ENCODE data around the gene CTSH.
"Not testable (repeated sequence)": the region's sequence is repeated elsewhere in the genome, so short reads cannot be mapped to it uniquely, and the experiment has no call there.

Gene CTSH

DNA sequence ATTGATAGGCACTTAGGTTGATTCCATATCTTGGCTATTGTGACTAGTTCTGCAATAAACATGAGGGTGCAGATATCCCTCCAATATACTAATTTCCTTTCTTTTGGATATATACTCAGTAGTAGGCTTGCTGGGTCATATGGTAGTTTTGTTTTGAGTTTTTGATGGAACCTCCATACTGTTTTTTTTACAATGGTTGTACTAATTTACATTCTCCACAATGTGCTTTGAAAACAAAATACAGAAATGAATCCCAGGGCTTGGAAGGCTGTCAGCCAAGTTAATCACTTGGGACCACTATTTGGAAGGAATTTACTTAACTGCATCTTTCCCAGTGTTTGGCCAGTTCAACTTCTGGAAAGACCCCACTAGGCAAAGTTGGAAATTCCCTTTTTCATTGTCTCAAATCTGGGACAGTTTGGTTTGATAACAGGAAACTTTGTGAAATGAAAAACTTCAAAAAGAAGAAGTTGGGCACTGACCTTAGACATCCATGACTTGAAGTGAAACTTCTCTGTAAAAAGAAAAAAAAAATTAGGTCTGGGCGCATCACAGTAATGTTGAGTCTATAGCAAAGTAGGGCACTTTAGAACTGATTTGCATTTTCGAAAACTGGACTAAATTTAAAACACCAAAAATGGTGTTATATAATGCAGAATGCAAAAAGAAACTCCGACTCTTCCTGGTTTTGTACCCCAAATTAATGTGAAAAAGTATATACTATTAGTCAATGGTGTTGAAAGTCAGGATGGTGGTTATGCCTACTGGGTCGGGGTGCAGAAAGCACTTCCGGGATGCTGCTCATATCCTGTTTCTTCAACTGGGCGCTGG is 6.0 kb downstream of the CTSH start:
- no peak for DNase-seq

DNA sequence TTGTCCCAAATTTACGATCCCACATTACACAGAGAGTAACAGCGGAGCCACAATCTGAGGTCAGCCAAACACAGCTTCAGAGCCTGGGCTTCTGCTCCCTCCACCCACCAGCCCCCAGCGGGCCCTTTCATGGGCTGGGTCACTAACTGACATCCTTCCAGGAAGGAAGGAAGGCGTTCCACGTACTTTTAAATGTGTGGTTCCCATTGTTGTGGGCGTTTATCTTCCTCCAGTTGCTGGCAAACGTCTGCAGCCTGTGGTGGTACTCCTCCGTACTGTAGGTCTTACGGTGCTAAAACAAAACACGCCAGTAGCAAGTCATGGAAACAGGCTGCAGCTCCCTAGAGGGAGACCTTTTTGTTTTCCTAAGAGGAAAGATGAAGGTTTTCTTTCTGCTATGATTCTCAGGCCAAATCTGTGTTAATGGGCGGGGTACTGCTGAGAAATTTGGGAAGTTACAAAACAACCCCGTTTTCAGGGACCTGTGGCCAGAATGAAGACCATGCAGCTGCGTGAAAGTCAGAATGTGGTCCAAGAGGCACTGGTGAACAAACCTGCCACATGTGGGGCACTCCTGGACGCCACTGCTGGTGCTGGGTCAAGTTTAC is 7.6 kb downstream of the CTSH start:
- no peak for DNase-seq

DNA sequence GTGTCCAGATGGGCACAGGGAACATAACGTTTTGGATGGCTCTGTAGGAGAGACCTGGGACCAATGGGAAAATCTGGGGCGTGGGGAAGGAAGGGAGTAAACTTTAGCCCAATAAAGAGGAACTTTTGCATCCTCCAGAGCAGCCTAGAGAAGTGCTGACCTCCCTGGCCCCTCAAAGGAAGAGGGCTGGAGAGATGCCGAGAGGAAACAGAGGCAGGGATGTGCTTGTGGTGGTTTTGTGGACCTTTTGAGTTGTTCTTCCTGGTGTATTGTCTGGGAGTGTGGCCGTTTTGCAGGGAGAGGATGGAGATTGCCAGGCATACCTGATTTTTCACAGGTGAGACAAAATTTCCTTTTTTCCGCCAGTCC is 10.2 kb downstream of the CTSH start:
- no peak for DNase-seq

DNA sequence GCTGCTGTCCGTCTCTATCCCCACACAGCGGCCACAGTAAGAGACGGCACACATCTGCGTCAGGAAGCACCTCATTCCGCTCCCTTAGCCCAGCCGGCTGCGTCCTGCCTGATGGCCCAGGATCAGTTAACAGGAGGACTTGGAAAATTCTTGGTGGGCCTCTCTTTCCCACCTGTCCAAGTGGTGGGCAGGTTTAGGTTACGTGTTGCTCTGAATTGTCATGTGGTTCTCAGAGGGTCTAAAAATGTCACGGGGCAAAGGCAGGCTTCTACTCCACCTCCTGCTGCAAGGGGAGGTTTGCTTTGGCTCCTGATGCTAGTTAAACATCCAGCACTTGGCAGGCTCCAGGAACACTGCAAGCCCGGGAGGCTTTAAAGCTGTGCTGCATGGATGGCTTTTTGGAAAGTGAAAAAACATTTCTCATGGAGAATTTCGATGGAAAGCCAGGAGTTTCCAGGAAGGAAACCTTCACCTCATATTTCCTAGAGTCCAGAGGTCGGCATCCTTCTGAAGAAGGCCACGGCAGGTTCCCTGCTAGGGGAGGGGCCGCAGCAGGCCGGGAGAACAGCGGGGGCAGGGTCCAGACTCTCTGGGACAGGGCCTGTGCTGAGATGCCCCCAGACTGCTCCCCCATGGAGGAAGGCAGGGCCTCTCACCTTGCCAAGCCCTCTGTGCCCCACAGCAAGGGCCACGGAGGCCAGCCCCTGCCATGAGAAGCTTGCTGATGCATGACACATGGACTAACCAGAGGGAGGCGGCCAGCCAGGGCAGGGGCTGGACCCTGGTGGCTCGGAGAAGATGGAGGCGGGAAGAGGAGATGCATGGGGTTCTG is 10.8 kb downstream of the CTSH start:
- DNase-seq, result no peak

DNA sequence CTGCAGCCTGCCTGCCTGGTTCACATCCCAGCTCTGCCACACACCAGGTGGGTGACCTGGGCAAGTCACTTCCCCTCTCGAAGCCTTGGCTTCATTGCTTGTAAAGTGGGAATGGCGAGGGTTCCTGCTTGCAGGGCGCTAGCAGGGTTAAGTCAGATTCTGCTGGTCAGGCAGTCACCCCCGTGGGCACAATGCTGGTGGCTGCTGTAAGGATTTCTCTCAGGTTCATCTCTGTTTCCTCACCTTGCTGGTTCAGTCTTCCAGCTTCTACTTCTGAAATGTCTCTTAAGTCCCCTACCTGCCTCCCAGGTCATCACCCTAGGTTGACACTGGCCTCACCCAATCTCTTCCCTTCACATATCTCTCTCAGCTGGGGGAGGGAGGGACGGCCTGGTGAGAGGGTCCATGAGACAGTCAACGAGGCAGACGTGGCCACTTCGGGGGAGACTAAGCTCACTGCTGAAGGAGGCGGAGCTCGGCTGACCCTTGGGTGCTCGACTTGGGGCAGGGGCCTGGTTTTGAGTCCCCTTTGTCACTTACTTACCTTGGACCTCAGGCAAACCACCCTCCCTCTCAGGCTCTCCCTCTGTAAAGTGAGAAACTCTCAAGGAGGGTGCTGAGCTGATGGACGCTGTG is 11.5 kb downstream of the CTSH start:
- DNase-seq, result no peak

DNA sequence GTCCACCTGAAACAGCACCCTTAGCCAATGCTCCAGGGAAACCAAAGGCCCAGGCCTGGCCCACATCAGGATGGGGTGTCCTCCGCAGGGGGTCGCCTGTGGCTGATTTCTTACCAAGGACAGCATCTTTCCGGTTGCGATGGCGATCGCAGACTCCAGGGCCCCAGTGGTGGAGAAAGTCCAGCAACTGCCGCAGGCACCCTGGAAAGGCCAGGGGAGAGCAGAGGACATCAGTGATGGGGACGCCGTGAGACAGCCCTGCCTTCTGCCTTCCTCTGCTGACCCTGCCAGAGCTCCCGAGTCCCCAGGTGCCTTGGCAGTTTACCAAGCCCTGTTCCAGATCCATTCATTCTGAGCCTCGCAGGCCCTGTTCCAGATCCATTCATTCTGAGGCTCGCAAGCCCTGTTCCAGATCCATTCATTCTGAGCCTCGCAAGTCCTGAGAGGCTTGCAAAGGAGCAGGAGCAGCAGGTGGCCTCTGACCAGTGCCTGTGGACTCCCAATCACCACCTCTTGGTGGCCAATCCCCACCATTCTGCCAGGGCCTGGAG is 12.5 kb downstream of the CTSH start:
- no peak for DNase-seq

DNA sequence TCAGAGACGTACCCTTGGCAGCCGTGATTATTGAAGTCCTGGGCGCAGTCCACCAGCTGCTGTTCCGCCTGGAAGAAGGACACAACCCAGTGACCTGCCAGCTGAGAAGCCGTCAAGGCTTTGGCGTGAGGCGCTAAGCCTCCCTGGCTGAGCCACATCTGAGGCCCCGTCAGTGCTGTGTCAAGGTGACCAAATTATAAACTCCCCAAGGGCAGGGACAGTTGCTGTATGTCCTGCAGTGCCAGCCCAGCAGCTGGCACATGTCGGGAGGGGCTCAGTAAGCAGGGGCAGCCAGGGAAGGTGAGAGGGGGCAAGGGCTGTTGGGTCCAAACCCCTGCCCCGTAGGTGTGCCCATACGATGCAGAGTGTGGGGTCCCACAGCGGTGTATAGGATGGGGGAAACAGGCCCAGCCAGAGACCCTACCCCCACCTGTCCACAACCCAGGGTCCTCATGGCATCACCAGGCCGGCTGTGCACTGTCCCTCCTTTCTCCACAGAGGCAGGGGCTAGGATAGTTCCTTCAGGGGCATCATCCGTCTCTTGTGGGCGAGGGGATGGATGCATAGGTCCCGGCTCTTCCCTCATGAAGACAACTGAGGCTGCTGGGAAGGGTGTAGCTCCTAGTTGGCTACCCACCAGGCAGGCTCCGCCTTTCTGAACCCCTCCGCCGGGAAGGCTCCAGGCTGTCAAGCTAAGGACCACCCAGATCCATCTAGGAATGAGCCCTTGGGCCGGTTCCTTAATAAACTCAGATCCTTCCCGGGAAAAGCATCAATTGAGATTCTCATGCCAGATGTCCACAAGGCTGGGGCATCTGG is 13.2 kb downstream of the CTSH start:
- DNase-seq, result no peak

DNA sequence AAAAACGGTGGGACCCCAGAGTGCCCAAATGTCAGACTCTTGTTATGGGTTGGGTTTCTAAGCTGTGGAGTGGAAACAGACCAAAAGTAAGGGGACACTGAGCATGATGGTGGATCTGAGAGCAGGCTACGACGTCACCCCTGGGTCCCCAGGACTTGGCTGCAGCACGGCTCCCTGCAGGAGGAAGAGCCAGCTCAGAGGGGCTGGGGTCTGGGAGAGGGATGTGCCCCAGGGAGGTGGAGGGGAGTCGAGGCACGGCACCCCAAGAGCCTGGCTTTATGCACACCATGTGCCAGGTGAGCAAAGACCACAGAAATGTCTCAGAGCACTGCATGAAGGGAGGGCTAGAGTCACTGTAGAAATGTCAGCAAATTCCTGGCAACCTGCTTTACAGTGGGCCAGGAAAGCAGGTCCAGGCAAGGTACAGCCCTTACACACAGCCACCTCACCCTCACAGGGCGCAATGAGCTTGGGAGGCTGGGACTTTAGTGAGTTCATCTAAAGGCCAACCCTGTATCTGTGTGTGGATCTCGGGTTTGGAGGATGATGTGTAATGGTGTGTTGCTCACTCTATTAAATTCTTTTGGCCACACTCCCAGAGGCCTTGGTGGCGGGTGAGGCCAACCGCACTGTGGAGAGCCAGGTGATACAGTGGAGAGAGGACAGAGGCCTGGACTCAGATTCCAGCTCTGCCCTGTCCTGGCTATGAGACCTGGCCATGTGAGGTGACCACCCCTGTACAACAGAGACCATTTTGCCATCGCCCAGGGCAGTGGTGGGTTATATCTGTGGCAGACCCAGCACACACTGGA is 14.1 kb downstream of the CTSH start:
- DNase-seq, result no peak

DNA sequence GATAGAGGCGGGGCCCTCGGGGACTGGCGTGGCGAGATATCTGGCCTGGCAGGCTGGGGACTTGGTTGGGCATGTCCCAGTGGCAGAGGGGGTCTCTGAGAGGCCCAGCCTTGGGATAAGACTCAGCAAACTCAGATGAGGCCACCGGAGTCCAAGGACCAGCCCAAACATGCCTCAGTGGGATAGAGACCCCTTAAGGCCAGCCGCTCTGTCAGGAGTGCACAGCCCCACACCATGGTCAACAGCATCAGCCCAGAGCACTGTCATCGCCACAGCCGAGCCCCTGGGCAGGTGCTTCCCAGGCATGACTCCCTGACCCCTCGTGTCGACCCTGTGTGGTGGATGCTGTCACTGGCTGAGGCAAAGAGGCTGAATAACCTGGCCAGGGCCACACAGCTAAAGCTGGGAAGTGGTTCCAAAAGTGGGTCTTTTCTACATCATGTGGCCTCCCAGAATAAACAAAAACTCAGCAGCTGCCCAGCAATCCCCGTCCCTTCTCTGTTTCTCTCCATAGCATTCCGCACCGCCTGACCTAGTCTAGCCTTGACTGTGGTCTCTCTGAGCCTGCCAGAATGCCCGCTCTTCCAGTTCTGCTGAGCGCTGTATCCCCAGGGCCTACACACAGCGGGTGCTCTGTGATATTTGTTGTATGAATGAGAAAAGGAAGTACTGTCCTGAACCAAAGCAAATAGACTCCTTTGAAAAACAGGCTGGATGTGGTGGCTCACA is 15.1 kb downstream of the CTSH start:
- DNase-seq, result no peak

DNA sequence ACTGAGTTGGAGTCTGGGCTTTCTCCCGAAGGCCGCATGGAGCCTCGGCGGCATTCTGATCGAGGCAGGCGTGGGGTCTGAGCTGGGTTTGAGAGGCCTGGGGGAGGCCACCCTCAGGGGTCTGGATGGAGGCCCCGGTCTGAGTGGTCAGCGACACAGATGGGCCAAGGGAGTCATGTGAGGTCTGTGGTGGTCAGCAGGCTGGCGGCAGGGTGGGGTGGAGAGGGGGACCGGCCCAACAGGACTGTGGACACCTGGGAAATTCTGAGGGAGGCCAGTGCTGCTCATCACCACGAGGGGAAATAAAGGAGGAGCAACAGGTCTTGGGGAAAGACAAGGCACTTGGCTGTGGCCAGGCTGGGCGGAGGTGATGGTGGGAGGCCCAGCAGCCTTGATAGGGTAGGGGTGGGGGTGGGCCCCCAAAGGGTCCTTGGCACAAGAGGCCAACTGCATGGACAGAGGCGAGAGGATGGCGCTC is 16.2 kb downstream of the CTSH start:
- DNase-seq, result no peak

DNA sequence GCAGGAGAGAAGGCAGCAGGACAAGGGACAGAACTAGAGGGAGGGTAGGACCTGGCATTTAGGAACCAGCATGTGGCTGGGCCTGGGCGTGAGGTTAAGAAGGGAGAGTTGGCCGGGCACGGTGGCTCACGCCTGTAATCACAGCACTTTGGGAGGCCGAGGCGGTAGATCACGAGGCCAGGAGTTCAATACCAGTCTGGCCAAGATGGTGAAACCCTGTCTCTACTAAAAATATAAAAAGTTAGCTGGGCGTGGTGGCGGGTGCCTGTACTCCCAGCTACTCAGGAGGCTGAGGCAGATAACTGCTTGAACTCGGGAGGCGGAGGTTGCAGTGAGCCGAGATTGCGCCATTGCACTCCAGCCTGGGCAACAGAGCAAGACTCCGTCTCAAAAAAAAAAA is 16.7 kb downstream of the CTSH start:
- DNase-seq, result not testable (repeated sequence)

DNA sequence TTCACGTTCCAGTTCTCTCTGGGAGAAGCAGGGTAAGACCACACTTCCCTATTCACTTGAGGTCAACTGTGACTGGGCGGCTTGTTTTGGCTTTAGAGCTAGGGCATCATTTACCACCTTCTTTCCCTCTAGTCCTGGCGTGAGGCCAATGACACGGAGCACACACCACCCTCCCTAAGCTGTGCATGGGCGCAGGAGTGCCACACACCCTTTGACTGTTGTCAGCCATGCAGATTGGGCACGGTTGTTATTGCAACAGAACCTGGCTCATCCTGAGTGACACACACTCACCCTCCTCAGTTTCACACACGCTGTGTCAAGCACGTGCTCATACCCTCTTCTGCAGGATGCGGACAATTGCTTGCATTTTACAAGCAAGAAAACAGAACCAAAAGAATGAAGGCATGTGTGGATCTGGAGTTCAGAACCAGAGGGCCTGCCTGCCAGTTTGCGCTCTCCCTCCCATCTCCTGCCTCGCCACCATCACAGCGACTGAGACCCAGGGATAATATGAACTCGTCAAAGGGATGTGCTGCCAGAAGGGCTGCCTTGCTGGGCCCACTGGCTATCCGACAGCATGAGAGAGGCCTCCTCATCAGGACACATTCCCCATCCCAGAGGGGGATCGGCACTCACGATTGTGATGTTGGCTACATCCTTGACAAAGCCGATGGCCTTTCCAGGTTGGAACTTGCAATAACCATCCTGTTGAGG is 17.6 kb downstream of the CTSH start:
- DNase-seq, result no peak

DNA sequence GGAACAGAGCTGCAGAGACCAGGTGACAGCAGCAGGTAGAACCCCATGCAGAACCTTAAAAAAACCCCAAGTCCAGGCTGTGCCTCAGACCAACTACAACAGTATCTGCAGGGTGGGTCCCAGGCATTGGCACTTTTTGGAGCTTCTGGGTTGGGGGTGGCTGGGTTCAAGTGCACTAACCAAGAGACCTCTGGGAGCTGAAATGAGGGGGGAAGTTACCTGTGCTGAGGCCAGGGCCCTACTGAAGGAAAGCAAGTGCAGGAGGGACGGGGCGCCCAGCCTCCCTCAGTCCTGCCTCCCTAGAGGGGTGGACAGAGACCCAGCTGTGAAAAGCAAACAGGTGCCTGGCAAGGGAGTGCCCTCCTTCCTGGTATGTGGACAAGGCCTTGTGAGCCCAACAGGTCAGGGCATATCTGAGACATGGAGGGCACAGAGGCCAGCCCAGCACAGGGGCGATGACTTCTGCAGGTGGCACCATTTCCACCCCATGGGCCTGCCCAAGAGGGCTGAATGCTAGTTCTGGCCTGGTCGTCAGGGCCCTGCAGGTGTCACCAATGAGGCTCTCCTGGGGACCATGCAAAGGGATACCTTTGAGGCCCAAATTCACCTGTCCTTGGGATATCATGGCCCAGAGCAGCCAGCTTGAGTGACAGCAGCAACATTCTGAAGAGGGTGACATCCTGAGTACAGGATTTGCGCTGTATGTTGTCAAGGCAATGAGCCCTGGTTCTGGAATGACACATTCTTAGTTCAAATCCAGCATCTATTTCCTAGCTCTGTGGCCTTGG is 18.7 kb downstream of the CTSH start:
- no peak for DNase-seq

DNA sequence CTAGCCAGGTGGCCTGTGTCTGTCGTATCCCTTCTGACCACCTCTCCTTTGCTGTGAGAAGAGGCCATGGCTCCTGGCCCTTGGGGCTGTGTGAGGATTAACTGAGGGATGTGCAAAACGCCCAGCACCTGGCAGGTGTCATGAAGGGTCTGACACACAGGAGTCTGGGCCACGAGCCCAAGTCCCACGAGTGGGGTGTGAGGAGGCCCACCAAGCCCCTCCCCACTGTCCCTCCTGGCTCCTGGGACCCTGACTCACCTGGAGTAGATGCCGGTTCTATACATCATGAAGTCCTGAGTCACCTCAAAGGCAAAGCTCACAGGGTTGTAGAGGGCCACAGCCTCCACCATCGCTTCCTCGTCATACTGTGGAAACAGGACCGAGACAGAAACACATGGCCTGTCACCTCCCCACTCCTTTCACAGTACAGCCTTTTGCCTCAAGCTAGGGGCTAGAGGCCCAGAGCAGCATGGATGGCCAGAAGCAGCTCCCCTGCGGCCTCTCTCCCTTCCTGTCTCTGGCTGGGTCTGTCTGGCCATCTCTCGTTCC is 19.7 kb downstream of the CTSH start:
- no peak for DNase-seq

DNA sequence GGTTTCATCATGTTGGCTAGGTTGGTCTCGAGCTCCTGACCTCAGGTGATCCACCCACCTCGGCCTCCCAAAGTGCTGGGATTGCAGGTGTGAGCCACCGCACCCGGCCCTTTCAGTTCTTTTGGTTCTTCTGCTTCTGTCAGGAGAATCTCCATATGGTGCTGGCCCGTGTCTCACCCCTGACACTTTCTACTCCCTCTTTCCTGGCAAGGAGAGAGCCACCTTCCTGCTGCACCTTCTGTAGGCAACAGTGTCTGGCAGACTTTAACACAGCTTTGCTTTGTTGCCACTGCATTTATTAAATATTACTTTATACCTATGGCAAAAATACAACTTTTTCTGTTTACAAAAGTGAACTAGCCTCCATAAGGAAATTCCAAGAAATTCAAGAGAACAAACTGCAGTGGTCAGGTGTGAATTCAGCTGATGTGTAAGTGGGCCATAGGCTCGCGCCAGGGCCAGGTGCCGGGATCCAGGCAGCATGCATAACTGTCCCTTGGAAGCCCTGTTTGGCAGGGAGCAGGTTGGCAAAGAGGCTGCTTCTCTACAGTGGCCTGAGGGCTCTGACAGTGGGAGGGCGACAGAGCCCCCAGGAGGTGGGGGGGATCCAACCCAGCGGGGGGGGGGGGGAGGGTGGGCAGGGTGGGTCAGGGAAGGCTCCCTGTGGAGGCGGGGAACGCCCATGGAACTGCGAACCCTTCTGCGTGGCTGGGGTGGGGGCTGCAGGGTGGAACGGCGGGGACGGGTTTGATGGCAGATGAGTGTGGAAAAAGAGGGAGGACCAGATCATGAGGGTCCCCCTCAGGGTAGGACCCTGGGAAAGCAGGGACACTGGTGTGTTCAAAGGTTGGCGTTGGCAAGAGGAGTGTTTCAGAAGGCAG is 21.1 kb downstream of the CTSH start:
- no peak for DNase-seq

DNA sequence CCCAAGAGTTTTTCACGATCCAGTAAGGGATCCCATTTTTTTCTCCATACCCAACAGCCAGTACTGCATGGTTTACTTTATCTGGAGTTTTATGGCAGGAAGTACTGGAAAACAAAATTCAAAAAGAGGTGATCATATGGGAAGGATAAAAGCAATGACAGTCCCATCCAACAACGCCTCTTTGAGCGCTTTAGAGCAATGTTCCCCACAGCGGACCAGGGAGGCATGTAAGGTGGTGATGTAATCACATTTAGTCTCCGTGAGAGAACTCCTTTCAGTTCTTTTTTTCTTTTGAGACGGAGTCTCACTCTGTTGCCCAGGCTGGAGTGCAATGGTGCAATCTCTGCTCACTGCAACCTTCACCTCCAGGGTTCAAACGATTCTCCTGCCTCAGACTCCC is 21.8 kb downstream of the CTSH start:
- DNase-seq, result no peak

DNA sequence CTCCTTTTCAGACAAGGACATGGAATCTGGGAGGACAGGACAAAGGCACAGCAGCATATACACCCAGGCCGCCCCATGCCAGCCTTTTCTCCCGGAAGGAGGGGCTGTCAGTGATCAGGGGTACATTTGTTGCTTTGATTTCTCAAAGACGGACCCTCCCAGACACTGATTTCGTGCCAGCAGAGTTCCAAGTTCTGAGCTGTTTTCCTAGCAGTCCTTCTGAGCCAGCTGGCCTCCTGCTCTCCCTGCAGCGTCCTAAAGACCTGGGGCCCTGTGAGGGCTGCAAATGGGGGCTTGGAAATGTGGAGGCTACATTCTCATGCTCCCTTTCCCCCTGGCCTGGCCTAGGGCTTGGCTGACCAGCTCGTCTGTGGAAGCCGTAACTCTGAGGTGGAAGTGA is 22.3 kb downstream of the CTSH start:
- no peak for DNase-seq

DNA sequence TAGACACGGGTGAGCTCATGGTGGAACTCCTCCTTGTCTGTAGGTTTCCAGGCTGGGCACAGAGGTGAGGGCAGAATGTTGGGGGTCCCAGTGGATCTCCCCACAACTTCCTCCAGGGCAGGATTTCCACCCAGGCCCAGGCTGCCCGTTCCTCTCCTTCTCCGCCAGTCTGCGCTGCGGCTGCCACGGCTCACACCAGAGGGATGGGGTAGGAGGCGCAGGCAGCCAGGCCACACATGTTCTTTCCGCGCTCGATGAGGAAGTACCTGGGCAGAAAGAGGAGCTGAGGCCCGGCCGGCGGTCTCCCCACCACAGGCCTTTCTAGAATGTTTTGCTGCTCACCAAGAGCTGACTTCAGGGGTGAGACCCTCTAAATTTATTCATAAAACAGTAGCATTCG is 22.9 kb downstream of the CTSH start:
- DNase-seq, result no peak

Measured in NCI-H510A treated with DMSO at 0.1 percent for 48 hours (cell line).